ENCODE data around the gene RGPD5.
"Not testable (repeated sequence)": the region's sequence is repeated elsewhere in the genome, so short reads cannot be mapped to it uniquely, and the experiment has no call there.

RGPD5 gene
- total RNA-seq, result 0 reads per million in 2 donors

DNA sequence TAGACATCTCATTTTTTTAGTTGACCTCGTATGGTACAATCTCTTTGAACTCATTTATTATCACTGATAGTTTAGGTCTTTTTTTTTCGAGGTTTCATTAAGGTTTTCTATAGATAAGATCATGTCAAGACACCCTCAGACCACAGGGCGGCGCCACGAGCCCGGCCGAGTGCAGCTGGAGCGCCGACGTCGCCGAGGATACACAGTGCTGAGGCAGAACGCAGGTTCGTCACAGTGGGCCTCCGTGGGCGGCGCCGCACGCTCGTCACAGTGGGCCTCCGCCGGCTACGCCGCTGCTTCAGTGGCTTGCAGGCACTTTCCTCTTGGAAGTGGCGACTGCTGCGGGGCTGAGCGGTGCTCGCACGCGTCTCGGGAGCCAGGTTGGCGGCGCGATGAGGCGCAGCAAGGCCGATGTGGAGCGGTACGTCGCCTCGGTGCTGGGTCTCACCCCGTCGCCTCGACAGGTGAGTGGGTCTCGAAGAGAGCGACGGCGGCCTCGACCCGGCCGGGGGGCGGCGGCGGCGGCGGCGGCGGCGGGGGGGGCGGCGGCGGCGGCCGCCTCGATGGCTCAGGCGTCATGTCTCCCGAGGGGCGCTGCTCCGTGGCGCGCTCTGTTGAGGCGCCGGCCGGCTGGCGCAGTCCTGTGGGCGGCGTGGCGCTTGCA is at the start of gene RGPD5:
TSS of gene RGPD5 (plus strand) at position 232 of the 664 bp plus-strand sequence. CDS start at position 393, 161 bp downstream.
- not testable (repeated sequence) for DNase-seq

DNA sequence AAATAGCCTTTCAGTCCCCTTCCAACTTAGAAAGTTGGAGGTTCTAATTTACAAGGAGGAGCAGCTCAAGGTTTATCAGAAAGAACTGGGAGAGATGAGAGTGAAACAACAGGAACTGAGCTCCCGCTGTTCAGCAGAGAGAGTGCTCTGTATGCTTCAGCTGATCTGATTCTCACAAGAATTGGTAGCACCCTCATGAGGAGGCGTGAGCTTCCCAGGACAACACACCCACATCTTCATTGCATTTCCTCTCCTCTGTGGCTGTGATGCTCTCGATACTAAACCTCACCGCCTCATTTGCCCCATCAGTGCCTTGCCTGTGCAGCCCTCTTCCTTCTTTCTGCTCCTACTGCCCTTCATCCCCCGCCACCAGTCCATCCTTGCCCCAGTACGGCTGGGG is 42.5 kb upstream of the RGPD5 start:
- not testable (repeated sequence) for DNase-seq

DNA sequence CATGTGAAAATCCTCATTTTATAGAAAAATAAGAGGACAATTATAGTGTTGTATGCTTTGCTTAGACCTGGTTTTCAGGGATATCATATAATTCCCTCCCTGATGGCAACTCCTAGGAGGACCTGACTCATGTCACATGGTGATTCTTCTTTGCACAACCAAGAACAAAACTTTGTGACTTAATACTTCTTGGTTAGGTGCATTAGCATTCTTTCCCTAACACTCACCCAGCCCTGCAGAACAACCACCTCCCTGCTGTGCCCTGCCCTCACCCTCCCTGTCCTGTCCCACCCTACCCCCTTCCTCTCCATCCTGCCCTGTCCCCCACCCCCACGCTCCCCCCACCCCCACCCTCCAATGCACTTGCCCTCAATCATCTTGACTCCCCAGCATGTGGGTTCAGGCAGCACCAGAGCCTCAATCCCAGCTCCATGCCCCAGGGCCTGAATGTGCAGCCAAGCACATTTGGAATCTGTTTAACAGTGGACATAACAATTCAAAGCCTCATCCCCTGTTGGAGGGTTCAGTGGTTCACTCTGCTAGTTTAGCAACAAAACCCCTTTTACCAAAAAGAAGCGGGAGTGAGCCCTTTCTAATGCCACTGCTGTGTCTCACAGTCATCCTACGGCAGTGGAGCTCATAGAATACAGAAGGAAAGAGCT is 36.8 kb upstream of the RGPD5 start:
- DNase-seq, result not testable (repeated sequence)

DNA sequence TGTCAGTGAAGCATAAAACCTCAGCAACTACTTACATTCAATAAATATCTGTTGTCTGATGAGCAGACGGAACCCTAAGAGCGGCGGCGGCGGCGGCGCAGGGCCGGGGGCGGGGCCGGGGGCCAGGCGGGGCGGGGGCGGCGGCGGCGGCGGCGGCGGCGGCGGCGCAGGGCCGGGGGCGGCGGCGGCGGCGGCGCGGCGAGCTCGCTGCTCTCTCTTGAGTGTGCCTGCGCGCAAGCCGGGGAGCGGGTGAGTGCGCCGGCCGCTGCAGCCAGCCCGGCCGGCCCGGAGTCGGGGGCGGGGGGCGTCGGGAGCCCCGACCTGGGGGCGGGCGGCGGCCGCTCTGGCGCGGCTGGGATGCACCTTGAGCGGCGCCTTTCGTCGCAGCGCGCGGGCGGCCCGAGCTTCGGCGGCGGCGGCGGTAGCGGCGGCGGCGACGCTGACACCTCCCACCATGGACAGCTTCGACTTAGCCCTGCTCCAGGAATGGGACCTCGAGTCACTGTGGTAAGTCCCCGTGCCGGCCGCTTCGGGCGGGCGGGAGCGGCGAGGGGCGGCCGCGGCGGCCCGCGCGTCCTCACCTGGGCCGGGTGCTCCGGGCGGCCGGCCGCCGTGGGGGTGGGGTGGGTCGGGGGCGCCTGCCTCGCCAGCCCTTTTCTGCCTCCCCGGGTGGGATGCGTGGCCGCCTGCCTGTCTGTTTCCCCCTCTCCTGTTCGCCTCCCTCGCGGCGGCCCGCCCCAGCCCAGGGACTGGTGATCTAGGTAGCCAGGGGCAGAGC is 33.7 kb upstream of the RGPD5 start:
- not testable (repeated sequence) for DNase-seq

DNA sequence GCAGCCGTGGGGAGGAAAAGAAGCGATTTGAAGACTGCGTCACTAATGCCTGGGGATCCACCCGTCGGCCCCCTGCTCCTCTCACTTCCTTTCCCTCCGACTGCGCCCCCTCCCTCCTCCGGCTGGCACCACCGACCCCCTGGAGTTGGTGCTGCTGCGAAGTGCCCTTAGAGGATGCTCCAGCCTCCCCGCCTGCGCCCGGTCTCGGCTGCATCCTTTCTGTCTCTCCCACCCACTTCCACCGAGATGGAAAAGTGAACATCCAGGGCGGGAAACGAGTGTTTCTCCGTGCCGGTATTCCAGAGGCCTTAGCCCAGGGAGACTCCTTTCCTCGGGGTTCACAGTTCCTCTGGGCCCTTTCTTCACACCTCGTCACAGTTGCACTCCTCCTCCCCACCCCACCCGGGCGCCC is 33.1 kb upstream of the RGPD5 start:
- DNase-seq, result not testable (repeated sequence)

DNA sequence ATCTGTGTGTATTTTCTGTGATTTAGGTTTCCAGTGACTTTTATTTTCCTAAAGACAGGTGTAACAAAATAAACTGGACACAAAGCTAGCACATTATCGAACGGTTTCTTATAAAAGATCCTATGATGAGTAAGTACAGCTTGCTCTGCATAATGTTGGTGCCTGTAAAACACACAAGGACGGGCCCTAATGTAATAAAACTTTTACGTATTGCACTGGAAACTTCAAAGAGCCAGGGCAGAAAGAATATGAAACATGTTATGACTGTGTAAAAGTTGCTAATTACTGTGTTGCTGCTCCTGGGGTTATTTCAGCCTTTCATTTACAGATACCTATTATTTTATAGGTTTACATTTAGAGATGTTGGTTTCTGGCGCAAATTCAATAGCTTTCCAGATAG is 32.1 kb upstream of the RGPD5 start:
- DNase-seq, result not testable (repeated sequence)

DNA sequence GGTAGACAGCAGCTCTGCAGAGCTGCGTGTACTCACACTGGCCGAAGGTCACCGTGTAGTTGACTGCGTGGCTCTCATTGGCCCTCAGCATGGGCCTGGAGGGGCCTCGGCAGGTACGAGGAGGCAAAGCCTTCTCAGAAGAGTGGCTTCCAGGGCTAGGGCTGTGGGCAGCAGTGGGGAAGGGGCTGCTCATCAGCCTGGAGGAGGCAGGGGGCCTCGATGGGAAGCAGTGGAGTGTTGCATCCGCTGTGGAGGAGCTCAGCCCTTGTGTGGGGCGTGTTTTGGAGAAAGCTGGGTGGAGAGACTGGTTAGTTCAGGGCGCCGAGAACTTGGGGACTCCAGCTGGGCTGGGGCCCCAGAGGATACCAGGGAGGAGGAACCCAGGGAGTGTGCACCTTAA is 28.0 kb upstream of the RGPD5 start:
- not testable (repeated sequence) for DNase-seq

DNA sequence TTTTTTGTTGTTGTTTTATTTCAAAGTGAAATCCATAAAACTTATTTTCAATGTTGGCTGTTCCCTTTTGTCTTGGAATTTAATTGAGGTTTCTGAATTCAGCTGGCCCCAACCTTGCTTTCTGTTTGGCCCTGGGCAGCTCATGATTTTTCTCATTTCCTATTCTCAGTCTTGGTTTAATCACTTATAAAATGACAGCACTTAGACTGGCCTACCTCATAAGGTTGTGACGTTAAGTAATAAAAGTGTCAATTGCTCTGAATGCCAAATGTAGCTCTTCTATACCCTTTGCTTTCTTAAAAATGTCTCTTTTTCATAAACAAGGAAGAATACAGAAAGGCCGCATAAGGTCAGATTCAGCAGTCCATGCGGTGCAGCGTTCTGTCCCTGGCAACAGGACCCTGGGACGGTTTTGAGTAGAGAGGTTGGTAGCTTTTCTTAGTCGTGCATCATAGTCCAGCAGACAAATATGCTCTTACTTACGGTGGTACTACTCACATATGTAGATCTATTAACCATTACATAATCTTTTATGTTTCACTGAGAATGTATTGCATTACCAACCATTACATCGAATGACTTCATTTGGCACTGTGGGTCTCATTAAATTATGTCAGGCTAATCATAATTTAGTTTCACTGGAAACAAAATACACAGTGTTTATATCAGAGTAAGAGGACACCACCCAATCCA is 27.1 kb upstream of the RGPD5 start:
- not testable (repeated sequence) for DNase-seq

DNA sequence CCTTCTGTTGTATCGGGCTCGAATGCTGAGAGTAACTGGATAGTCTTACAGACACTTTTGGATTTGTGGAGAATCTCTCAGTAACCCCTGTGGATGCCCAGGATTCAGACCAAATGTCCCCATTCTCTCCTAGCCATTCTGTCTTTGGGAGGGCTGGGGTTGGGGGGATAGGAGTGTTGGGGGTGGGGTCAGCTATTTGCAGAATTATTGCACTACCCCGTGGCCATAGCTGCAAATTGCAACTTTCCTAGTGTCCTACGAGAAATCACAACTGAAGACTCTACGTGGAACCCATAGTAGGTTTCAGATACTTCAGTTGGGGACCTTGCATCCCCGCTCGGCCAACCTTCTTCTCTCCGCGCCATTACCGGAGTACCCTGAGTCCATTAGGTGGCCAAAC is 25.2 kb upstream of the RGPD5 start:
- DNase-seq, result not testable (repeated sequence)

DNA sequence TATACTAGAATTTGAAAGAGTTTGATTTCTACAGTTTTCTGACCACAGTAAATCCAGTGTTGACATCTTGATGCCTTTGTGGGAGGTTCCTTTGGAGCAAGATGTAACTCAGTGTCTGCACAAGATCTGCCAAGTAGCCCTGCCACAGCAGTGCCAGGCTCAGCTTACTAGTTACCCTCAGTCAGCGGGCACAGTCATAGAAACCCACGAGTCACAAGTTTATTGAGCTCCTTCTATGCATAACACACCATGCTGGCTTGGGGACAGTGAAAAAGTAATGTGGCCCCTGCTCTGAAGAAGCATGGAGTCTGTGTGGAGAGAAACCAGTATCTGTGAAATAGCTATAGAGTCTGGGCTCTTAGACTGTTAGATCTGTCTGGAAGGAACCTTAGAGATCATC is 15.0 kb upstream of the RGPD5 start:
- not testable (repeated sequence) for DNase-seq

DNA sequence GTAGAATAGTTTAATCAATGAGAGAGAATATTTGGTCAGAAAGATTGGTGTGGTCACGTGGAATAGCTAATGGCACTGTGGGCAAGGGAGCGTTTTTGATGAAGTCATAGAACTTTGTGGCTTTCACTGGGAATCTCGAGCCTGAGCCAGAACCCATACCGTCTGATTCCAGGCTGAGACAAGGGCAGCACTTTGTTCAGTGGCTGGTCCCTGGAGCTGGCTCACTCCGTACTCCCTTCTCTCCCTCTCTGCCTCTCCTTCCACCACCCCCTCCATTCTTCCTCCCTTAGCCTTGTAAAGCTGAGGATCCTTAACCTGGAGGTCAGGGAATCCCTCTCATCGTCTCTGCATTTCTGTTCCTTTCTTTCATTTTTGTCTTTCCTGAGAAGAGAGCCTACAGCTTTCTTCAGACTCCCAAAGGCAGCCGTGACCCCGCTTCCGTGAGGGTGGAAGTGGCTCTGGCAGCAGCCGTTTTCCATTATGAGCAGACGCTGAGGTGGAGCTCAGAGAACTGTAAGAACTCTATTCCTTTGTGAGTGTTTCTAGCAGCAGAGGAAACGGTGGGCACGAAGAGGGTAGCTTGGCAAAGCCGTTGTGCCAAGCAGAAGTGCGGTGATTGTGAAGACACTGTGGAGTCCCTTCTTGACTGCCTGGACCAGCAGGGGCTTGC is 12.8 kb upstream of the RGPD5 start:
- not testable (repeated sequence) for DNase-seq

DNA sequence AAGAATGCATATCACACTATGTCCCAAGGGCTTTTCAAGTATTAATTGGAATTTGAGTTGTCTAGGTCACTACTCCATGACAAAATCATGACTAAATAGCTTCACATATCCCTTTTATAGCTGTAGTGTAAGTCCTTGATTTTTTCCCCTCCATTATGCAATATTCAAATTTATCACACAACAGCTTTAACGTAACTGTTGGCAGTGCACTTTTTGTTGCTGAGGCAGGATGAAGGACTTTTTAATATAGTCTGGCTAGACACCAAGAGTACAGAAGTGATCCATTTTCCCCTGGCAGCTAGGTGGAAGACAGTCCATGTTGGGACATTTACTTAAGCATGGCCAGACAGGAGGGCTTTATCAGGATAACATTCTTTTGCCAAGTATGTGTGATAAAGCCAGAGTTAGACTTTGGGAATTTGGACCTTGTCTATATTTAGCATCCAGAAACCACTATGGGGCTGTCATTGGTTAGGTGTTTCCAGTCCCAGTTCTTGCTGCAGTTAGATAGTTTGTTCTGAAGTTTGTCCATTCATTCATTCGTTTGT is 11.6 kb upstream of the RGPD5 start:
- not testable (repeated sequence) for DNase-seq

DNA sequence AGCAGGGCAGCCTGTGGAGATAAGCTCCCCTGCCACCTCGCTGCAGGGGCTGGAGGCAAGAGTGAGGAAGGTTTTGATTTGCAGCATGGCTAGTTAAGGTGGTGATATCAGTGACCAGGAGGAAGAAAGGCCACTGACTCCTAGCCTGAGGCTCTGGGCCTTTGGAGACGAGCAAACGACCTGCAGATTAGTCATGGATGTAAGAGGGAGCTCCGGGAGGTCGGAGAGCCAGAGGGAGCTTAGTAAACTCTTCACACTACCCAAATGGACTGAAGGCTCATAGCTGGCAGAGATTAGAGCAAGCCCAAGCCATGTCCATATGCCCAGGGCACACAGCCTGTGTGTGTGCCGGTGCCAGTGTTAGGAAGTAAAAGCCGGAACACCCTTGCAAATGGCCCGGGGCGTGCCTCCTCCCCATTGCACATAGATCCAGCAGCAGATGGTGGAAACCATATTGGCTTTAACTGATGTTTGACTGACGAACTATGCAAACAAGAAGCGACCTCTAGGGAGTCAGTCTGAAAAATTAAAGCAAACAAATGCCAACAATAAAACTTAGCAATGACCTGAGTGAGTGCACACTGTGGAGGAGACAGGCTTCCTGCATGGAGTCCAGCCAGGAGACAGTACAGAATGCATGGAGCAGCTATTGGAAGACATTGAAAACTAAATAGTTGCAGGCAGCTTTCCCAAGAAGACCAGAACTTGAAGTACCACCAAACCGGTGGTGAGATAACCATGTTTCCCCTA is 2.4 kb upstream of the RGPD5 start:
- not testable (repeated sequence) for DNase-seq

DNA sequence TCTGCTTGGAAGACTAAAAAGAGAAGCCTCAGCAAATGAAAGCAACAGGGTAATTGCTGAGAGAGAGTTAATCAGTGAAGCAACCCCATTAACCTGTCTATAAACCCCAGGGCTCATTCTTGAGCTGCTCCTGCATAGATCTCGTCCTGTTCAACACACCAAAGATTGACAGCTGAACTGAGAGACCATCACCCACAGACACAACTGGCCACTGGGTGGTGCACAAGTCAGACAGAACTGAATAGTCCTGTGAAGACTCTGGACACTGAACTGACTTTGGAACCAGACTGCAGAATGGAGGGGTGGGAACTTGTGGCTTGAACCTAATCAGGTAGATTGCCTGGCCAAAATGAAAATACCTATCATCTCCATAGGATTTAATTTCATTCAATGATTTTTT is 1.4 kb upstream of the RGPD5 start:
- DNase-seq, result not testable (repeated sequence)

DNA sequence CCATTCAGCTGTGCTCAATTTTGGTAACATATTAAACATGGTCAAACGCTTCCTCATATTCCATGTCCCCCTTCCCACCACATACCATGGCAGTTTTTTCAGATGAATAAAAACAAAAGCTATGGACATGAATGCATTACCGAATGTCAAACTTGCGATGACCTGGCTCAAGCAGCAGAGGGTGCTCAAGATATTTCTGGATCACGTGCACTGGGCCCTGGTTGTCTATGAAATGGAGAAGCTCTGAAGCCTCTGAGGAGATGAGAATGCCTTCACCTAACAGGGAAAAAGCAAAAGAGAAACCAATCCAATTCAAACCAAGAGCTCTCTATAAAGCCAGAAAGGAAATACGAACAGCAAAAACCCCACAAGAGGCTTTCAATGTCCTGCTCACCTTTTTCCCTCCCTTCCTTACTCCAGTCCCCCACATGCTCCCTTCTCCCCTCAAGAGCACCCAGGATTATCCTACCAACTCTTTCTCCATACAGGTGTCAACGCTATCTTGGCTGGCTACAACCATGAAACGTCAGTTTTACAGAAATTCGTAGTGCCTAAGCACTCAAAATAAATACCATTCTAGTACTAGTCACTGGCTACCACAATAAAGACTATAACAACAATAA is 77.1 kb downstream of the RGPD5 start:
- DNase-seq, result not testable (repeated sequence)

DNA sequence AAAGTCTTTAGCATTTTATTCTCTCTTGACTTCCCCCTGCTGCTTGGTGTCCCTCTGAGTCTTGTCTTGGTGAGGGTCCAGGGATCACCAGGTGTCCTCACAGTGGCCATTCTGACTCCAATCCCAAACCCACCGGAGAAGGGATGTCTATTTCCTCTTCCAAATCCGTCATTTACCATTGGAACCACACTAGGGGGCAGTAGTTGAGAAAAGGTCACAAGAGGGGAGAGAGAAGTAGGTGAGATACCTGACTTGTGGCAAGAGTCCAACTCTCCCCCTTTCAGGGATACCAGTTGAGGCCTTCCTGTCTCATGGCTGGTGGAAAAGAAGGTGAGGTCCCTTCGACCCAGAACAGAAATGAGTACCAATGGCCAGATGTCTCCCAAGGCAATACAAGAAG is 82.5 kb downstream of the RGPD5 start:
- DNase-seq, result not testable (repeated sequence)

DNA sequence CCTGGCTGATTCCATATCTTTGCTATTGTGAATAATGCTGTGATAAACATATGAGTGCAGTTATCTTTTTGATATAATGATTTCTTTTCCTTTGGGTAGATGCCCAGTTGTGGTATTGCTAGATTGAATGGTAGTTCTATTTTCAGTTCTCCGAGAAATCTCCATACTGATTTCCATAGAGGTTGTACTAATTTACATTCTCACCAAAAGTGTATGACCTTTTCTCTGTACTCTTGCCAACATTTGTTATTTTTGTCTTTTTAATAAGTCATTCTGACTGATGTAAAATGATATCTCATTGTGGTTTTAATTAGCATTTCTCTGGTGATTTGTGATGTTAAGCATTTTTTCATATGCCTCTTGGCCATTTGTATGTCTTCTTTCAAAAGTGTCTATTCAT is 88.0 kb downstream of the RGPD5 start:
- not testable (repeated sequence) for DNase-seq

DNA sequence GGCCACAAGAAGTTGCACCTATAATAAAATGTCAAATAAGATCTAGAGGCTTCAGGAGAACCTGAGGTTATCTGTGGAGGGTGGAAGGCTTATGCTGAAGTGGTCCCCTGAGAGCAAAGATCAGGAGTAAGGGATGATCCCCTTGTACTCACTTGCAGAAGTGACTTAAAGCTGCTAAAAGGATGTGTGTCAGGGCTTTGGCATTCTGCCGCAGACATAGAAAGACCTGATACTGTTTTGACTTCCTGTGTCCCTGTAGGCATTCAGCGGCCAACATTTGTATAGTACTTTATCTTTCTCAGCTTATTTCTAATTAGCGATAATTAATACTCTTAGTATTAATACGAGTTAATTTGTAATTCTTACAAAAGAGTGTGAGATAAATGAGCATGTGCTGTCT is 94.3 kb downstream of the RGPD5 start:
- not testable (repeated sequence) for DNase-seq

DNA sequence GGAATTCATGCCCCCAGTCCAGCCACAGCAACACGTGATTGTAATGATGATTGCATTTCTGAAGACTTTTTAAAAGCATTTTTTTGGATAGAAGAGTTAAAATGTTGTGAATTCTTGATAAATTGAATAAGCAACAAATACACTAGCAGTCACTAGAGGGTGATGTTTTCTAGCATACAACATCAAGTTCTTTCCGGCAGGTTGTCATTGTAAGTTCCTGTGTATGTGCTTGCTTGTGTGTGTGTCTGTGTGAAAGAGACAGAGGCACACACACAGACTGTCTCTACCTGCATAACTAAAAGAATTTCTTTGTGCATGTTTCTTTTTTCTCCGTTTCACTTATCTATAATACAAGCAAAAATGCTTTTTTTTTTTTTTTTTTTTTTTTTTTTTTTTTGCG is 95.8 kb downstream of the RGPD5 start:
- DNase-seq, result not testable (repeated sequence)

DNA sequence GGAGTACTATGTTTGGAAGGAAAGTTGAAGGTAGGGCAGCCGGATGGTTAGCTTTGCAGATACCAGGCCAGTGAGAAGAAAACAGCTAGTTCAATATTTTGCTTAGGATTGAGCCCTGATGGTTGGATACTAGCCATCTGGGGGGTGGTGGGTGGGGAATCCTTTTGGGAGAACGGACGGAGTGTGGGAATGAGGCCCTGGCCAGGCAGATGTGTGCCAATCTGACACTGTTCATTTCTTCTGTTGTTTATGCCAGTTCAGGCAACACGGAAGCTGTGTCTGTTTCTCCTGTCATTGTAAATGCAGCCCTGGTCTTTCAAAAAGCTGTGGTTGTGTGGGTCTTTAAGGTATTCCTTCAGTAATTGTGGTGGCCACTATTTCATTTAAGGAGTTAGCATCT is 96.9 kb downstream of the RGPD5 start:
- DNase-seq, result not testable (repeated sequence)

DNA sequence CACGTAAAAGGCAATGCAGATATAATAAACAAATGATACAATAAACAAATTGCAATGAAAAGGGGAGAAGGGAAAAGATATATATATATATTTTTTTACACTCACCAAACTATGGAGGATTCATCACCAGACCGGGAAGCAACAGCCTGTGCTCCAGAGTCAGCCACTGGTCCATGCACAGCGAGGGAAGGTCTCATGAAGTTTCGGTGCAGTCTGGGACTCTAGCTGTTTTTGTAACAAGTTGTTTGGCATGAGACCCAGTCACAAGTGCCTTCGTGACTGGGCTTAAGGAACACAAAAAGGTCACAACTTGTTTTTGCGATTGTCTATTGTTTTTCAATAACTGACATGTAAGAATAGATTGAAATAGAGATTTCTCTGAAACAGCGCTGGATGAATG is 99.6 kb downstream of the RGPD5 start:
- DNase-seq, result not testable (repeated sequence)
